Measurements from ENCODE around the gene KIDINS220.

DNA sequence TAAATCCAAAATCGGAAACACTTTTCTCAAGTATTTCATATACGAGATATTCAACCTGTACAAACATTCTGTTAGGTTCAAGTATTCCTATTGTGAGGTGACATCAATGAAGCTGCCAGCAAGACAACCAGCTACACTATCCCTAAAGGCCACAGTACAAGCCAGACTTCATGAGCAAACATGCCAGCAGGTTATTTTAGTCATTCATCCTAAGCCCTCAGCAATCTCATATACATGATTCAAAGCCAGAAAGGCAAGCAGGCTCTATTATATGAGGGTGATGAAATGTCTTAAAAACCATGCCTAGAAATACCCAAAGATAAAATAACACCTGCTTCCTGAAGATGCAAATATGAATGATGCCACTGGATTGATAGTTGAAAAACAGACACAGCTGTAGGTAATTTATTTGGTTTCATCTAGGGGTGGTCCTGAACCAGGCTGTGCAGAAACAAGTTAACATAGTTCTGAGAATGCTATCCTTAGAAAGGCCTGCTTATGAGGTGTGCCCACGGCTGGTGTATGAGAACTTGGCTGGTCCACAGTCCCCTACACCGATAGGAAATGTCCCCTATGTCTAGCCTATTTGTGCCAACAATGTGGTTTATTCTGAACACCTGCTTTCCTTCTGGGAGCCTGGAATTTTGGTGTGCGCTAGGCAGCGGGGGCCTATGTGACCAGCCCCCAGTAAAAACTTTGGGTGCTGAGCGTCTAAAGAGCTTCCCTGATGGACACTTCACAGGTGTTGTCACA lies 48.2 kb upstream of the KIDINS220 start:
- TF ChIP-seq, protein P1, sequence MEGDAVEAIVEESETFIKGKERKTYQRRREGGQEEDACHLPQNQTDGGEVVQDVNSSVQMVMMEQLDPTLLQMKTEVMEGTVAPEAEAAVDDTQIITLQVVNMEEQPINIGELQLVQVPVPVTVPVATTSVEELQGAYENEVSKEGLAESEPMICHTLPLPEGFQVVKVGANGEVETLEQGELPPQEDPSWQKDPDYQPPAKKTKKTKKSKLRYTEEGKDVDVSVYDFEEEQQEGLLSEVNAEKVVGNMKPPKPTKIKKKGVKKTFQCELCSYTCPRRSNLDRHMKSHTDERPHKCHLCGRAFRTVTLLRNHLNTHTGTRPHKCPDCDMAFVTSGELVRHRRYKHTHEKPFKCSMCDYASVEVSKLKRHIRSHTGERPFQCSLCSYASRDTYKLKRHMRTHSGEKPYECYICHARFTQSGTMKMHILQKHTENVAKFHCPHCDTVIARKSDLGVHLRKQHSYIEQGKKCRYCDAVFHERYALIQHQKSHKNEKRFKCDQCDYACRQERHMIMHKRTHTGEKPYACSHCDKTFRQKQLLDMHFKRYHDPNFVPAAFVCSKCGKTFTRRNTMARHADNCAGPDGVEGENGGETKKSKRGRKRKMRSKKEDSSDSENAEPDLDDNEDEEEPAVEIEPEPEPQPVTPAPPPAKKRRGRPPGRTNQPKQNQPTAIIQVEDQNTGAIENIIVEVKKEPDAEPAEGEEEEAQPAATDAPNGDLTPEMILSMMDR (conservative IDR thresholded peaks at IDR 0.05 in 1 of 2, IDR thresholded peaks at IDR 0.05 in 1 of 2; ENCODE audit: extremely low read depth in 1 of 2, insufficient read depth in 1 of 2, low read depth in 1 of 2, low read length in 2 of 2), result no peak
- no peak for TF ChIP-seq EZH2 (IDR thresholded peaks at IDR 0.05; ENCODE audit: borderline replicate concordance, low read length)
